Measurements from ENCODE around the gene SLC50A1.

SLC50A1 gene

DNA sequence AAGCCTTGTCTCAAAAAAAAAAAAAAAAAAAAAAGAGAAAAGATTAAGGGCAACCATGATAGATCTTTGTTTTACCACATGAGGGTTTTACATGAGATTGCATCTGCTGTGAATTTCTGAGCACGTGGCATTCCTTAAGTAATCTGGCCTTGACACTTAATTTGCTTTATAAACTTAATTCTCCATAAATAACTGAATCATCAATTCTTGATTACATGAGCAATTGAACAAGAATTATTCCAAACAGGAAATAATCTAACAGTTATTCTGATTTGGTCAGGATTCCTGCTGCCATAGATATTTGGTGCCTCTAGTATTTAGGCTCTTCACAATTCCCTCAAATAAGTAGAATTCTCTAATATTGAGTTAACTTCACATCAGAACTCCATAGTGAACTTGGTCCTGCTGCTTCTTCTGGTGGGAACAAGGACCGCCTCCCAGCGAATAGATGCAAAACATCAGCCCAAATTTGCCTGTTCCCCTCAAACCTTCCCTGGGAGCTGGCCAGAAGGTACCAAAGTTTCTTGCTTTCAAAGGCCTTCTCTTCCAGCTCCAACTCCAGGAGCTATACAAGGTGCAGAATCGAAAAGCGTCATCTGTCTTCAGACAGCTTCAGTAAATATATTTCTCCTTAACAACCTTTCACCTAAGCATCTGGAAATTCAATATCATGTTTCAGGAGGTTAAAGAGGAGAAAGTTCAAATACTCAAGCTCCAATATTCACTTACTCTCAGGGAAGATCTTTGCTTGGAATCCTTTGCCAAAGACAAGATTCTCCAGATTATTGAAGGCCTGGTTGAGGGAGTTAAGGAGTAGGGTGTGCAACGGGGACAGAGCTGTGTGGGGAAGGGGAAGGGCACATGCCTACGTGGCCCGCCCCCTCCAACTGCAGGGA, 36.4 kb downstream of the SLC50A1 start:
- Histone ChIP-seq H3K27me3 (ENCODE audit: control insufficient read depth in 1 of 2, insufficient read depth in 2 of 2, low read length in 2 of 2) (peaks cover 11 to 24% of the 10 kb centered on the region in 2 donors), H3K9ac (ENCODE audit: low read length in 2 of 2) (peak overlapping the region; percentile 91 to 96), H3K9me3 (ENCODE audit: control insufficient read depth in 2 of 2, low read length in 2 of 2) (no peaks in the 10 kb centered on the region), H3K4me1 (ENCODE audit: control insufficient read depth, insufficient read depth, low read length) (peaks cover 35% of the 10 kb centered on the region), H3K4me3 (ENCODE audit: low read length in 2 of 2) (peak overlapping the region; percentile 85 to 93), H3K36me3 (ENCODE audit: control insufficient read depth in 2 of 2, insufficient read depth in 2 of 2, low read length in 2 of 2) (peaks cover 17% of the 10 kb centered on the region in 2 donors), H3K27ac (ENCODE audit: low read length) (peak overlapping the region; percentile 93)

GRCh38 chr1:155172732-155173477, 37.3 kb downstream of the SLC50A1 start, which contains the start of gene KRTCAP2:
KRTCAP2 (minus strand) TSS chr1:155173304; CDS start chr1:155173224, 80 bp downstream.
- Histone ChIP-seq H3K9me3 (ENCODE audit: control insufficient read depth in 2 of 2, low read length in 2 of 2) (no peaks in the 10 kb centered on the region), H3K9ac (ENCODE audit: low read length in 2 of 2) (peak within 1 kb of the TSS; percentile 91 to 96), H3K27ac (ENCODE audit: low read length) (peak within 1 kb of the TSS; percentile 93), H3K4me1 (ENCODE audit: control insufficient read depth, insufficient read depth, low read length) (peaks cover 30% of the 10 kb centered on the region), H3K27me3 (ENCODE audit: control insufficient read depth in 1 of 2, insufficient read depth in 2 of 2, low read length in 2 of 2) (peaks cover 11 to 24% of the 10 kb centered on the region in 2 donors), H3K4me3 (ENCODE audit: low read length in 2 of 2) (peak within 1 kb of the TSS; percentile 85 to 93), H3K36me3 (ENCODE audit: control insufficient read depth in 2 of 2, insufficient read depth in 2 of 2, low read length in 2 of 2) (peaks cover 17% of the 10 kb centered on the region in 2 donors)

GRCh38 chr1:155173478-155174323, 38.0 kb downstream of the SLC50A1 start, which contains the start of gene TRIM46:
TRIM46 (plus strand) TSS chr1:155173849; CDS start chr1:155173967, 118 bp downstream.
- Histone ChIP-seq H3K9me3 (ENCODE audit: control insufficient read depth in 2 of 2, low read length in 2 of 2) (no peaks in the 10 kb centered on the region), H3K27me3 (ENCODE audit: control insufficient read depth in 1 of 2, insufficient read depth in 2 of 2, low read length in 2 of 2) (peaks cover 11 to 24% of the 10 kb centered on the region in 2 donors), H3K4me1 (ENCODE audit: control insufficient read depth, insufficient read depth, low read length) (peaks cover 28% of the 10 kb centered on the region), H3K27ac (ENCODE audit: low read length) (peak within 1 kb of the TSS; percentile 93), H3K36me3 (ENCODE audit: control insufficient read depth in 2 of 2, insufficient read depth in 2 of 2, low read length in 2 of 2) (peaks cover 15 to 17% of the 10 kb centered on the region in 2 donors), H3K9ac (ENCODE audit: low read length in 2 of 2) (peak within 1 kb of the TSS; percentile 91 to 96), H3K4me3 (ENCODE audit: low read length in 2 of 2) (peak within 1 kb of the TSS; percentile 85 to 93)

GRCh38 chr1:155174324-155175280, 39.0 kb downstream of the SLC50A1 start:
- Histone ChIP-seq H3K27me3 (ENCODE audit: control insufficient read depth in 1 of 2, insufficient read depth in 2 of 2, low read length in 2 of 2) (peaks cover 11 to 24% of the 10 kb centered on the region in 2 donors), H3K9me3 (ENCODE audit: control insufficient read depth in 2 of 2, low read length in 2 of 2) (no peaks in the 10 kb centered on the region), H3K27ac (ENCODE audit: low read length) (no peak overlapping the region), H3K4me3 (ENCODE audit: low read length in 2 of 2) (peak overlapping the region in 1 of 2 donors; percentile 93), H3K4me1 (ENCODE audit: control insufficient read depth, insufficient read depth, low read length) (peaks cover 28% of the 10 kb centered on the region), H3K36me3 (ENCODE audit: control insufficient read depth in 2 of 2, insufficient read depth in 2 of 2, low read length in 2 of 2) (peaks cover 6 to 8% of the 10 kb centered on the region in 2 donors), H3K9ac (ENCODE audit: low read length in 2 of 2) (no peak overlapping the region)

DNA sequence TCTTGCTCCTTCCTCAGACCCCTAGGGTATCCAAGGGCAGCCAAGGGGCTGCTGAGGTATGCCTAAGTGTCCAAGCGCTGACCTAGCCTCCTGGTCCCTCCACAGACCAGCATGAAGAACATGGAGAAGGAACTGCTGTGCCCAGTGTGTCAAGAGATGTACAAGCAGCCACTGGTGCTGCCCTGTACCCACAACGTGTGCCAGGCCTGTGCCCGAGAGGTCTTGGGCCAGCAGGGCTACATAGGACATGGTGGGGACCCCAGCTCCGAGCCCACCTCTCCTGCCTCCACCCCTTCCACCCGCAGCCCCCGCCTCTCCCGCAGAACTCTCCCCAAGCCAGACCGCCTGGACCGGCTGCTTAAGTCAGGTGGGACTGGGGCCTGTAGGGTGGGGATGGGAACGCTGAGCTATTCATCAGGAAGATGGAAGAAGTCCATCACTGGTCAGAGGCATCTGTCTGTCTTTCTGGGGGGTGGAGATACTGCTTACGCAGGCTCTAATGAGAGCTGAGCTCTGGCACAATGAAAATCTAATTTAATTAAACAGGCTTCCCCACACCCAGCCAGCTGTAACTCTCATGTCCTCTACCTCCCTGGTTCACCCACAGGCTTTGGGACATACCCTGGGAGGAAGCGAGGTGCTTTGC, 39.8 kb downstream of the SLC50A1 start:
- Histone ChIP-seq H3K4me3 (ENCODE audit: low read length in 2 of 2) (no peak overlapping the region), H3K36me3 (ENCODE audit: control insufficient read depth in 2 of 2, insufficient read depth in 2 of 2, low read length in 2 of 2) (peaks cover under 1% of the 10 kb centered on the region in 2 donors), H3K4me1 (ENCODE audit: control insufficient read depth, insufficient read depth, low read length) (peaks cover 28% of the 10 kb centered on the region), H3K27ac (ENCODE audit: low read length) (no peak overlapping the region), H3K9ac (ENCODE audit: low read length in 2 of 2) (no peak overlapping the region), H3K27me3 (ENCODE audit: control insufficient read depth in 1 of 2, insufficient read depth in 2 of 2, low read length in 2 of 2) (peaks cover 11 to 24% of the 10 kb centered on the region in 2 donors), H3K9me3 (ENCODE audit: control insufficient read depth in 2 of 2, low read length in 2 of 2) (no peaks in the 10 kb centered on the region)

DNA sequence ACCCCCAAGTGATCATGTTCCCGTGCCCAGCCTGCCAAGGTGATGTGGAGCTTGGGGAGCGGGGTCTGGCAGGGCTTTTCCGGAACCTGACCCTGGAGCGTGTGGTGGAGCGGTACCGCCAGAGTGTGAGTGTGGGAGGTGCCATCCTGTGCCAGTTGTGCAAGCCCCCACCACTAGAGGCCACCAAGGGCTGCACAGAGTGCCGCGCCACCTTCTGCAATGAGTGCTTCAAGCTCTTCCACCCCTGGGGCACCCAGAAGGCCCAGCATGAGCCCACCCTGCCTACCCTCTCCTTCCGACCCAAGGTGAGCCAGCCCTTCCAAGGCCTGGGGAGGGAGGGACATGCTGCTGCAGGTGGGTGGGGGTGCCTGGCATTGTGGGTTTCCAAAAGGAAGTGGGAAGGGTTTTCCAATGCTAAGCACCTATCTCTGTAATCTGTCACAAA, 40.3 kb downstream of the SLC50A1 start:
- H3K27ac ChIP-seq (ENCODE audit: low read length) = no peak overlapping the region
- peaks cover 28% of the 10 kb centered on the region for H3K4me1 ChIP-seq (ENCODE audit: control insufficient read depth, insufficient read depth, low read length)
- no peak overlapping the region for H3K4me3 ChIP-seq (ENCODE audit: low read length in 2 of 2)

DNA sequence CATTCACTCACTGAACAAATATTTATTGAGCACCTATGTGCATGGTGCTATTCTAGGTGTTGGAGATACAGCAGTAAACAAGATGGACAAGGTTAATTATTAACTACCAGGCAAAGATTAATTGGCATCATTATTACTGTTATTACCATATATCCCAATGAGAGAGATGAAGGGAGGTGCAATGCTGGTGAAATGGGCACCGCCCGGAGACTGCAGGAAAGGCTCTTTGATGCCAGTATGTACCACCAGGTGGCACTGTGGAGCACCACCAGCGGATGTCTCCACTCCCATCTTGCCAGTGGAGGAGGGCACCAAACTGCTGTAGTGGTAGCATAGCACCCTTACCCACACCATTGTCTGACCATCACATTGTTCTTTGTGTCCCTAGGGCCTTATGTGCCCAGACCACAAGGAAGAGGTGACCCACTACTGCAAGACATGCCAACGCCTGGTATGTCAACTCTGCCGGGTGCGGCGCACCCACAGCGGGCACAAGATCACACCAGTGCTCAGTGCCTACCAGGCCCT, 41.0 kb downstream of the SLC50A1 start:
- H3K4me1 ChIP-seq (ENCODE audit: control insufficient read depth, insufficient read depth, low read length) = peaks cover 28% of the 10 kb centered on the region
- no peaks in the 10 kb centered on the region for H3K36me3 ChIP-seq (ENCODE audit: control insufficient read depth in 2 of 2, insufficient read depth in 2 of 2, low read length in 2 of 2)
- H3K9ac ChIP-seq (ENCODE audit: low read length in 2 of 2) = no peak overlapping the region
- H3K27ac ChIP-seq (ENCODE audit: low read length) = no peak overlapping the region
- no peaks in the 10 kb centered on the region for H3K9me3 ChIP-seq (ENCODE audit: control insufficient read depth in 2 of 2, low read length in 2 of 2)
- H3K27me3 ChIP-seq (ENCODE audit: control insufficient read depth in 1 of 2, insufficient read depth in 2 of 2, low read length in 2 of 2) = peaks cover 11 to 24% of the 10 kb centered on the region in 2 donors
- H3K4me3 ChIP-seq (ENCODE audit: low read length in 2 of 2) = peak overlapping the region in 1 of 2 donors; percentile 22

More for the DNA sequence above, 40.3 kb downstream of the SLC50A1 start:
- no peaks in the 10 kb centered on the region for H3K9me3 ChIP-seq (ENCODE audit: control insufficient read depth in 2 of 2, low read length in 2 of 2)
- H3K9ac ChIP-seq (ENCODE audit: low read length in 2 of 2) = no peak overlapping the region
- H3K36me3 ChIP-seq (ENCODE audit: control insufficient read depth in 2 of 2, insufficient read depth in 2 of 2, low read length in 2 of 2) = no peaks in the 10 kb centered on the region
- H3K27me3 ChIP-seq (ENCODE audit: control insufficient read depth in 1 of 2, insufficient read depth in 2 of 2, low read length in 2 of 2) = peaks cover 11 to 24% of the 10 kb centered on the region in 2 donors

GRCh38 chr1:155177192-155177917, 41.7 kb downstream of the SLC50A1 start:
- peaks cover 23% of the 10 kb centered on the region for H3K4me1 ChIP-seq (ENCODE audit: control insufficient read depth, insufficient read depth, low read length)
- H3K4me3 ChIP-seq (ENCODE audit: low read length in 2 of 2) = no peak overlapping the region
- H3K9me3 ChIP-seq (ENCODE audit: control insufficient read depth in 2 of 2, low read length in 2 of 2) = no peaks in the 10 kb centered on the region
- no peaks in the 10 kb centered on the region for H3K36me3 ChIP-seq (ENCODE audit: control insufficient read depth in 2 of 2, insufficient read depth in 2 of 2, low read length in 2 of 2)
- H3K27me3 ChIP-seq (ENCODE audit: control insufficient read depth in 1 of 2, insufficient read depth in 2 of 2, low read length in 2 of 2) = peaks cover 11 to 24% of the 10 kb centered on the region in 2 donors
- H3K9ac ChIP-seq (ENCODE audit: low read length in 2 of 2) = peak overlapping the region in 1 of 2 donors; percentile 47
- H3K27ac ChIP-seq (ENCODE audit: low read length) = no peak overlapping the region
